Esophagus (tissue), 2 donors: Measurements from ENCODE around the gene RALBP1. TPM values are rescaled to one million over a fixed set of nuclear protein-coding genes. Genes with fewer than 3 reads are reported as not detected.
"Not testable (repeated sequence)": the region's sequence is repeated elsewhere in the genome, so short reads cannot be mapped to it uniquely, and the experiment has no call there.

Experiments
- H3K27ac ChIP-seq, 2 donors: one replicate each; pipeline ENCODE4 v1.5.1; 2013; ENCODE audit warnings: low read depth in 2 of 2, mild to moderate bottlenecking in 2 of 2, inconsistent platforms in 1 of 2, low read length in 1 of 2, moderate library complexity in 1 of 2
- H3K27me3 ChIP-seq, 2 donors: one replicate each; pipeline ENCODE4 v1.6.1; 2013; ENCODE audit warnings: low read length in 2 of 2, control low read depth in 1 of 2, mild to moderate bottlenecking in 1 of 2; ENCODE audit not compliant: insufficient read depth in 2 of 2, control insufficient read depth in 1 of 2
- H3K36me3 ChIP-seq, 2 donors: one replicate each; pipeline ENCODE4 v1.6.1; 2013; ENCODE audit warnings: low read length in 1 of 2; ENCODE audit not compliant: control insufficient read depth in 2 of 2, insufficient read depth in 2 of 2
- H3K4me1 ChIP-seq, 2 donors: one replicate each; pipeline ENCODE4 v1.6.1; 2013; ENCODE audit warnings: low read length in 1 of 2; ENCODE audit not compliant: control insufficient read depth in 2 of 2, insufficient read depth in 2 of 2
- H3K4me3 ChIP-seq, 2 donors: one replicate each; pipeline ENCODE4 v1.5.1; 2013; ENCODE audit warnings: low read length in 2 of 2, mild to moderate bottlenecking in 2 of 2, low read depth in 1 of 2, moderate library complexity in 1 of 2
- H3K9me3 ChIP-seq, 2 donors: one replicate each; pipeline ENCODE4 v1.6.1; 2013; ENCODE audit warnings: mild to moderate bottlenecking in 2 of 2, low read depth in 1 of 2, low read length in 1 of 2, moderate library complexity in 1 of 2; ENCODE audit not compliant: control insufficient read depth in 2 of 2, insufficient read depth in 1 of 2
- WGBS, 2 donors: extraction: QIAGEN DNeasy Blood & Tissue Kit; methylation state at CpG; one replicate each; pipeline ENCODE4 v1.1.7; 2013; 5-methylcytosine and 5-hydroxymethylcytosine counted together
- polyA plus RNA-seq, 2 donors: library from polyadenylated mRNA; stranded (reverse); fragments of 200-250 nt; gene quantifications; one replicate each; pipeline ENCODE4 v1.2.3, GENCODE V29; 2013
- donor health status: healthy with polysubstance abuse.
- donor health status: Bipolar disorder and iron deficiency.

Gene RALBP1
- polyA plus RNA-seq, 2 donors = 23.7 to 38.6 TPM

- Histone ChIP-seq H3K27ac (no peak overlapping the region), H3K9me3 (no peaks in the 10 kb centered on the region), H3K4me3 (no peak overlapping the region), H3K36me3 (no peaks in the 10 kb centered on the region), H3K4me1 (no peaks in the 10 kb centered on the region), H3K27me3 (no peaks in the 10 kb centered on the region)
- WGBS, 2 donors = 72 to 77% methylated on average over 12 of the region's 12 CpGs
Measured at GRCh38 chr18:9449600-9450414, 25.5 kb upstream of the RALBP1 start.

- WGBS, 2 donors = 94 to 95% methylated on average over 7 of the region's 7 CpGs
- H3K27ac ChIP-seq, H3K27me3 ChIP-seq, H3K9me3 ChIP-seq, H3K36me3 ChIP-seq, H3K4me1 ChIP-seq, H3K4me3 ChIP-seq: not testable (repeated sequence)
Measured at GRCh38 chr18:9450920-9451319, 24.4 kb upstream of the RALBP1 start.

GRCh38 chr18:9453283-9453682 is 22.0 kb upstream of the RALBP1 start:
- Histone ChIP-seq H3K9me3 (no peaks in the 10 kb centered on the region), H3K27ac (no peak overlapping the region), H3K27me3 (no peaks in the 10 kb centered on the region), H3K36me3 (no peaks in the 10 kb centered on the region), H3K4me1 (no peaks in the 10 kb centered on the region), H3K4me3 (no peak overlapping the region)
- WGBS, 2 donors = 55 to 61% methylated on average over 2 of the region's 2 CpGs

- Histone ChIP-seq H3K4me1 (no peaks in the 10 kb centered on the region), H3K4me3 (no peak overlapping the region), H3K27me3 (no peaks in the 10 kb centered on the region), H3K27ac (no peak overlapping the region), H3K36me3 (no peaks in the 10 kb centered on the region), H3K9me3 (no peaks in the 10 kb centered on the region)
- 59 to 67% methylated on average over 5 of the region's 5 CpGs for WGBS, 2 donors
Measured at GRCh38 chr18:9454061-9454703, 21.1 kb upstream of the RALBP1 start.

GRCh38 chr18:9455718-9456511 is 19.4 kb upstream of the RALBP1 start:
- H3K27me3 ChIP-seq = no peaks in the 10 kb centered on the region
- WGBS, 2 donors = 87 to 89% methylated on average over 3 of the region's 3 CpGs

GRCh38 chr18:9466127-9466526 is 9.2 kb upstream of the RALBP1 start:
- no peak overlapping the region for H3K27ac ChIP-seq
- no peaks in the 10 kb centered on the region for H3K4me1 ChIP-seq
- H3K36me3 ChIP-seq = no peaks in the 10 kb centered on the region
- no peak overlapping the region for H3K4me3 ChIP-seq
- WGBS, 2 donors = 74 to 99% methylated on average over 2 of the region's 2 CpGs
- peaks cover 0 to 2% of the 10 kb centered on the region in 2 donors for H3K9me3 ChIP-seq
- no peaks in the 10 kb centered on the region for H3K27me3 ChIP-seq

More at GRCh38 chr18:9455718-9456511, 19.4 kb upstream of the RALBP1 start:
- H3K9me3 ChIP-seq = no peaks in the 10 kb centered on the region
- no peaks in the 10 kb centered on the region for H3K36me3 ChIP-seq
- H3K27ac ChIP-seq = no peak overlapping the region
- H3K4me1 ChIP-seq = no peaks in the 10 kb centered on the region
- H3K4me3 ChIP-seq = no peak overlapping the region

- Histone ChIP-seq H3K4me1 (no peaks in the 10 kb centered on the region), H3K4me3 (no peak overlapping the region), H3K9me3 (peaks cover 0 to 2% of the 10 kb centered on the region in 2 donors), H3K27me3 (no peaks in the 10 kb centered on the region), H3K36me3 (no peaks in the 10 kb centered on the region), H3K27ac (no peak overlapping the region)
- WGBS, 2 donors = 61% methylated on average over 1 of the region's 1 CpG
Measured at GRCh38 chr18:9466846-9467245, 8.5 kb upstream of the RALBP1 start.

GRCh38 chr18:9468998-9469397 is 6.3 kb upstream of the RALBP1 start:
- WGBS, 2 donors = 86 to 87% methylated on average over 3 of the region's 3 CpGs
- no peaks in the 10 kb centered on the region for H3K36me3 ChIP-seq
- H3K4me3 ChIP-seq = no peak overlapping the region

GRCh38 chr18:9469685-9470084 is 5.6 kb upstream of the RALBP1 start:
- no peak overlapping the region for H3K27ac ChIP-seq
- no peaks in the 10 kb centered on the region for H3K27me3 ChIP-seq

More at GRCh38 chr18:9468998-9469397, 6.3 kb upstream of the RALBP1 start:
- Histone ChIP-seq H3K27ac (no peak overlapping the region), H3K9me3 (peaks cover 0 to 2% of the 10 kb centered on the region in 2 donors), H3K27me3 (no peaks in the 10 kb centered on the region), H3K4me1 (peaks cover 0 to 2% of the 10 kb centered on the region in 2 donors)

More at GRCh38 chr18:9469685-9470084, 5.6 kb upstream of the RALBP1 start:
- Histone ChIP-seq H3K9me3 (peaks cover 0 to 2% of the 10 kb centered on the region in 2 donors), H3K4me1 (peaks cover 0 to 7% of the 10 kb centered on the region in 2 donors), H3K36me3 (no peaks in the 10 kb centered on the region), H3K4me3 (no peak overlapping the region)
